Tibial artery (tissue), 4 donors: ENCODE data around the gene TREML2.

Source experiments
- DNase-seq, 2 donors: peaks; one replicate each; pipeline ENCODE4 v3.0.0-alpha.2; 2019
- H3K27ac ChIP-seq, 2 donors: fragments of 200-600 bp; sonication (generic) in 1 of 2; 1 replicate in 1 of 2; 2 replicates in 1 of 2; pipeline ENCODE4 v1.5.1; 2018 to 2019; ENCODE audit warnings: mild to moderate bottlenecking in 1 of 2
- H3K27me3 ChIP-seq, 2 donors: fragments of 200-600 bp; sonication (generic) in 1 of 2; one replicate each; pipeline versions ENCODE4 v1.5.1 to v1.6.0; 2016 to 2019
- H3K36me3 ChIP-seq, 3 donors: fragments of 200-600 bp; sonication (generic) in 2 of 3; one replicate each; pipeline ENCODE4 v1.5.1; 2016 to 2019; ENCODE audit warnings: mild to moderate bottlenecking in 2 of 3
- H3K4me1 ChIP-seq, 4 donors: fragments of 200-600 bp; sonication (generic) in 2 of 4; 1 replicate in 3 of 4; 2 replicates in 1 of 4; pipeline ENCODE4 v1.5.1; 2016 to 2019
- H3K4me3 ChIP-seq, 2 donors: fragments of 200-600 bp; sonication (generic) in 1 of 2; 1 replicate in 1 of 2; 2 replicates in 1 of 2; pipeline ENCODE4 v1.5.1; 2018 to 2019; ENCODE audit warnings: mild to moderate bottlenecking in 2 of 2
- H3K9me3 ChIP-seq, 3 donors: fragments of 200-600 bp; sonication (generic) in 1 of 3; one replicate each; pipeline ENCODE4 v1.5.1; 2016 to 2019
- CTCF ChIP-seq, 2 experiments: fragments of 200-600 bp in 1 of 2; fragments of 450-650 bp in 1 of 2; IDR thresholded peaks; one replicate each; pipeline ENCODE4 v1.5.1; 2017 to 2019; ENCODE audit warnings: antibody characterized with exemption in 2 of 2, mild to moderate bottlenecking in 1 of 2, moderate library complexity in 1 of 2
- intact Hi-C: fragments of 100-400 bp; cut with DNase I; formaldehyde crosslinking; loops from one replicate; pipeline ENCODE4 v1.15.0; 2023; ENCODE audit warnings: low total_unique reads

The TREML2 gene

GRCh38 chr6:41171908-41172307 is 29.0 kb downstream of the TREML2 start:
- Histone ChIP-seq H3K27ac (no peak overlapping the region), H3K36me3 (no peaks in the 10 kb centered on the region), H3K4me1 (no peaks in the 10 kb centered on the region), H3K4me3 (no peak overlapping the region), H3K9me3 (no peaks in the 10 kb centered on the region), H3K27me3 (no peaks in the 10 kb centered on the region)
- intact Hi-C loops, result no loop called here
- DNase-seq, result no peak
- TF ChIP-seq CTCF (IDR thresholded peaks at IDR 0.05), result no peak

DNA sequence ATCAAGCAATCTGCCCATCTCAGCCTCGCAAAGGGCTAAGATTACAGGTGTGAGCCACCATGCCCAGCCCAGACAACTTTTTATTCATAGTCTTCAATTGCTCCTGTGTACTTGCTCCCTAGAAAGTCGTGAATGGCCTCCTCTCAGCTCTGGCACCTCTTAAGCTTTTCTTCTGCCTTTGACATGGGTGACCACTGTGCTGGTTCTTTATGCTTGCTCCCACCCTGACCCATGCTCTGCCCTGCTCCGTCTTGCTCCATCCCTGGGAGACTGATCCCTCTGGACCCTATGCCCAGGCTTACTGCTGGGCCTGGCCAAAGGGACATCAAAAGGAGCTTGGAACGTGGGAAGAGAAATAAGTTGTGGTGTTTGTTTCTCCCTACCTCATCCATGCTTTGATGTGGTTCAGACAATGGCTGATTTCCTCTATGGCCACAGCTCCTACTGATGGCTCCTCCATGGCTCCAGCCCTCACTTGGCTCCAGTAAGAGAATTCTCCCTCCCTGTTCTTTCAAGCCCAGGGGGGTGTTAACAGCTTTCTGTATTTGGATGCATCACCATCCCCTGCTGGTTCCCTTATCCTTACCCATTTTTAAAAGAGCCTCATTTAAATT is 30.3 kb downstream of the TREML2 start:
- Histone ChIP-seq H3K4me3 (no peak overlapping the region), H3K27me3 (no peaks in the 10 kb centered on the region), H3K27ac (no peak overlapping the region), H3K4me1 (no peaks in the 10 kb centered on the region), H3K36me3 (no peaks in the 10 kb centered on the region), H3K9me3 (no peaks in the 10 kb centered on the region)
- DNase-seq, result no peak
- TF ChIP-seq CTCF (IDR thresholded peaks at IDR 0.05), result no peak
- intact Hi-C loops, result no loop called here

- Histone ChIP-seq H3K27me3 (no peaks in the 10 kb centered on the region), H3K9me3 (no peaks in the 10 kb centered on the region), H3K36me3 (no peaks in the 10 kb centered on the region), H3K27ac (no peak overlapping the region), H3K4me3 (no peak overlapping the region), H3K4me1 (no peaks in the 10 kb centered on the region)
- TF ChIP-seq CTCF (IDR thresholded peaks at IDR 0.05), result no peak
- intact Hi-C loops, result no loop called here
- DNase-seq, result no peak
Measured at GRCh38 chr6:41167173-41167963, 33.6 kb downstream of the TREML2 start.

GRCh38 chr6:41164551-41165120 is 36.3 kb downstream of the TREML2 start:
- H3K4me3 ChIP-seq, result no peak overlapping the region
- H3K27me3 ChIP-seq, result peaks cover 0 to 11% of the 10 kb centered on the region in 2 donors
- DNase-seq, result no peak
- intact Hi-C loops, result no loop called here
- H3K27ac ChIP-seq, result no peak overlapping the region
- TF ChIP-seq CTCF (IDR thresholded peaks at IDR 0.05), result no peak
- no peaks in the 10 kb centered on the region for H3K9me3 ChIP-seq
- H3K4me1 ChIP-seq, result no peaks in the 10 kb centered on the region
- no peaks in the 10 kb centered on the region for H3K36me3 ChIP-seq

DNA sequence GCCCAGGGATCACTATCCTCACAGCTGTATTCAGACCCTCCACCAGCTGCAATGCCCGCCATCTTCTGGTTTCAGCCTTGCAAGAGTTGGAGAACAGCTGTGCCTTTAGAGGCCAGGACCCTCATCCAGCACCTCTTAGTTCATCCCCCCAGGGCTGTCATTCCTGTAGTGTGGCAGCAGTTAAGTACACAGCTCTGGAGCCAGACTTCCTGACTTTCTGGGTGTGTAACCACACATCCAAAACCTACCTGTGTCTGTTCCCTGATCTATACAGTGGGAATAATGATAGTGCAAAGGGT is 37.6 kb downstream of the TREML2 start:
- Histone ChIP-seq H3K4me3 (no peak overlapping the region), H3K4me1 (no peaks in the 10 kb centered on the region), H3K27me3 (peaks cover 0 to 22% of the 10 kb centered on the region in 2 donors), H3K36me3 (no peaks in the 10 kb centered on the region), H3K9me3 (no peaks in the 10 kb centered on the region), H3K27ac (no peak overlapping the region)
- DNase-seq, result no peak
- intact Hi-C loops, result no loop called here
- no peak for TF ChIP-seq CTCF (IDR thresholded peaks at IDR 0.05)
